Measurements from ENCODE around the gene PARVB. TPM values are rescaled to one million over a fixed set of nuclear protein-coding genes. Genes with fewer than 3 reads are reported as not detected.

PARVB gene
- total and polyA plus RNA-seq, 2 of the 8 experiments (the other 6 are each of a cell fraction or from before 2014, with no cell fraction given) = 14.5 to 18.6 TPM

DNA sequence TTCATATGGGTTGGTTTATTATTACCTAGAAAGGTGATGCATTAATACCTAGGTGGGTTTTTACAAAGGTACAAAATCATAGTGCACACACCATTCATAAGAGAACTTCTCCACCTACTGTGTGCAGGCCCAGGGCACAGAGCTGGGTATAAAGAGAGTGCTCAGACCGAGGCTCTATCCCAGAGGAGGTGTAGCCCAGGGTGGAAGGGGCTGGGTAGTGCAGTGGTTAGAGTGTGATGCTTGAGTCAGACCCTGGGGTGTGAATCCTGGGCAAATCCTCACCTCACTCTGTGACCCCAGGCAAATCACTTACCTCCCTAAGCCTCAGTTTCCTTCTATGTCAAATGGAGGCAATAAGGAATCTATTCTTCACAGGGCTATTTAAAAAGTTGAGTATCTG is 188.8 kb downstream of the PARVB start:
- H2BK12ac ChIP-seq (ENCODE audit: low read depth, low read length) = no peak overlapping the region
- H3K18ac ChIP-seq (ENCODE audit: extremely low read depth, low read length) = no peak overlapping the region
- no peak overlapping the region for H2BK15ac ChIP-seq (ENCODE audit: low read length)
- TF ChIP-seq KDM4A (IDR thresholded peaks at IDR 0.05; ENCODE audit: low read depth, low read length, severe bottlenecking) (no peak), CBX8 (IDR thresholded peaks at IDR 0.05; ENCODE audit: borderline replicate concordance, low read depth, low read length) (no peak), MAX (IDR thresholded peaks at IDR 0.05) (no peak), RBBP5 (IDR thresholded peaks at IDR 0.05; ENCODE audit: borderline replicate concordance, low read depth, low read length) (no peak), RFX5 (IDR thresholded peaks at IDR 0.05; ENCODE audit: borderline replicate concordance, low read depth, low read length) (no peak), NRF1 (IDR thresholded peaks at IDR 0.05; ENCODE audit: low read depth, low read length) (no peak), SIX5 (IDR thresholded peaks at IDR 0.05; ENCODE audit: low read depth, low read length) (no peak), KDM5A (IDR thresholded peaks at IDR 0.05; ENCODE audit: low read length) (no peak)
- H3K27me3 ChIP-seq (replicated peaks in 1 of 4; ENCODE audit: control insufficient read depth in 3 of 4, extremely low read depth in 1 of 4, insufficient read depth in 3 of 4, low read length in 3 of 4) = no peaks in the 10 kb centered on the region
- POLR2A ChIA-PET (ENCODE audit: partially characterized antibody) = no interaction called here
- H4K5ac ChIP-seq (ENCODE audit: insufficient read length, low read depth, low read length) = no peak overlapping the region
- no peak overlapping the region for H3K4me2 ChIP-seq (ENCODE audit: insufficient read depth in 1 of 2, low read depth in 2 of 2, low read length in 2 of 2)
- no peak overlapping the region for H2BK5ac ChIP-seq (ENCODE audit: low read depth, low read length)
- no peaks in the 10 kb centered on the region; a peak in 1 of 8 replicates for H3K36me3 ChIP-seq (ENCODE audit: control insufficient read depth in 2 of 4, insufficient read depth in 4 of 4, low read length in 3 of 4)
- no peak overlapping the region for H3K23ac ChIP-seq (ENCODE audit: insufficient read length)
- H3K4ac ChIP-seq (replicated peaks; ENCODE audit: insufficient read length, low read depth, low read length) = no peak overlapping the region
- 0 out of 4 replicates have a peak, but pooled peaks cover 0 to 3% of the 10 kb centered on the region in 2 experiments for H3K9me3 ChIP-seq (ENCODE audit: insufficient read depth in 2 of 2, low read depth in 1 of 2, low read length in 1 of 2)
- WGBS, 2 experiments (ENCODE audit: extremely low coverage in 1 of 2, insufficient coverage in 1 of 2, insufficient read length in 1 of 2, insufficient replicate concordance in 2 of 2, low coverage in 1 of 2, low lambda C conversion rate in 2 of 2, missing lambda C conversion rate in 1 of 2) = 87% methylated on average over 1 of the region's 1 CpG; no CpG with 5 or more reads in 1 of the 2 experiments
- CTCF ChIA-PET (ENCODE audit: partially characterized antibody) = interaction anchor here (1.0 kb wide), 1 partner anchor 157 kb away, joined by 3 read pairs; no protein-coding TSS in a partner anchor
- H2AFZ ChIP-seq (ENCODE audit: low read length) = no peak overlapping the region
- H2BK20ac ChIP-seq (ENCODE audit: low read length) = no peak overlapping the region
- no peak overlapping the region for H2BK120ac ChIP-seq (replicated peaks; ENCODE audit: low read depth, low read length)
- no peak for DNase-seq (ENCODE audit: low read depth in 1 of 2, low spot score in 2 of 2)
- peaks cover 7% of the 10 kb centered on the region; the same call in 1 of the 2 replicates for H3K23me2 ChIP-seq (ENCODE audit: low read depth, low read length)
- FAIRE-seq = no peak
- H3K14ac ChIP-seq (ENCODE audit: insufficient read length) = no peak overlapping the region
- H3K79me2 ChIP-seq (ENCODE audit: control insufficient read depth in 1 of 2, insufficient read depth in 2 of 2, low read length in 2 of 2) = no peaks in the 10 kb centered on the region
- H2AK5ac ChIP-seq (ENCODE audit: low read depth, low read length) = no peak overlapping the region
- H3K4me1 ChIP-seq (replicated peaks in 1 of 4; ENCODE audit: control insufficient read depth in 3 of 4, insufficient read depth in 4 of 4, low read length in 3 of 4) = no peaks in the 10 kb centered on the region; a peak in 1 of 7 replicates
- H4K20me1 ChIP-seq (replicated peaks in 1 of 2; ENCODE audit: control insufficient read depth in 1 of 2, insufficient read depth in 2 of 2, low read length in 2 of 2) = peaks cover 0 to 5% of the 10 kb centered on the region in 2 experiments
- no peak overlapping the region for H3K27ac ChIP-seq (ENCODE audit: low read depth, low read length)
- no peak overlapping the region for H4K8ac ChIP-seq (ENCODE audit: extremely low read depth, insufficient read depth, low read length)
- H3K4me3 ChIP-seq (ENCODE audit: extremely low read depth in 1 of 4, insufficient read depth in 2 of 4, low read depth in 3 of 4, low read length in 4 of 4) = no peak overlapping the region
- H3K56ac ChIP-seq (replicated peaks; ENCODE audit: insufficient read length, low read depth, low read length) = no peak overlapping the region
- H3K9ac ChIP-seq (replicated peaks in 1 of 4; ENCODE audit: extremely low read depth in 1 of 4, low read depth in 3 of 4, low read length in 3 of 4) = no peak overlapping the region
- H3K79me1 ChIP-seq (ENCODE audit: low read depth, low read length) = no peaks in the 10 kb centered on the region
- H4K91ac ChIP-seq (replicated peaks; ENCODE audit: insufficient read length, low read length) = no peak overlapping the region
